ENCODE results near the gene DOCK9.
"Not testable (repeated sequence)": the region's sequence is repeated elsewhere in the genome, so short reads cannot be mapped to it uniquely, and the experiment has no call there.

Gene DOCK9

GRCh38 chr13:98823442-98823841 lies 154.4 kb downstream of the DOCK9 start:
- no peak for DNase-seq (ENCODE audit: low read depth in 2 of 2)

DNA sequence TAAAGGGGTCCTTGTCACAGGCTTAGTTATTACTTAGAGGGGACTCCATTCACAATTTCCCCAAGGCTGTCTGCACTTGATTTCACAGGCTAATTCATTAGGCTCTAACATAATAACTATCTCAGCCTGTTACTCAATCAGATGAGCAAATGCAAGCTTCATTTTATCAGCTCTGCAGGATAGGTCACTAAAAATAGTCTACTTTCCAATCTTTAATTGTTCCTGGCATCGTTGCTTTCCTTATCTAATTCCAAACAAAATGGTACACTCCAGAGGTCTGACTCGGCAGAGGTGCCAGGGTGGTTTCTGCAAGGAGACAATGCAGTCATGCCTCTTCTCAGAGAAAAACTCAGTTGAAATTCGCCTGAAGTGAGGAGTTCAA lies 155.6 kb downstream of the DOCK9 start:
- no peak for DNase-seq (ENCODE audit: low read depth in 2 of 2)

DNA sequence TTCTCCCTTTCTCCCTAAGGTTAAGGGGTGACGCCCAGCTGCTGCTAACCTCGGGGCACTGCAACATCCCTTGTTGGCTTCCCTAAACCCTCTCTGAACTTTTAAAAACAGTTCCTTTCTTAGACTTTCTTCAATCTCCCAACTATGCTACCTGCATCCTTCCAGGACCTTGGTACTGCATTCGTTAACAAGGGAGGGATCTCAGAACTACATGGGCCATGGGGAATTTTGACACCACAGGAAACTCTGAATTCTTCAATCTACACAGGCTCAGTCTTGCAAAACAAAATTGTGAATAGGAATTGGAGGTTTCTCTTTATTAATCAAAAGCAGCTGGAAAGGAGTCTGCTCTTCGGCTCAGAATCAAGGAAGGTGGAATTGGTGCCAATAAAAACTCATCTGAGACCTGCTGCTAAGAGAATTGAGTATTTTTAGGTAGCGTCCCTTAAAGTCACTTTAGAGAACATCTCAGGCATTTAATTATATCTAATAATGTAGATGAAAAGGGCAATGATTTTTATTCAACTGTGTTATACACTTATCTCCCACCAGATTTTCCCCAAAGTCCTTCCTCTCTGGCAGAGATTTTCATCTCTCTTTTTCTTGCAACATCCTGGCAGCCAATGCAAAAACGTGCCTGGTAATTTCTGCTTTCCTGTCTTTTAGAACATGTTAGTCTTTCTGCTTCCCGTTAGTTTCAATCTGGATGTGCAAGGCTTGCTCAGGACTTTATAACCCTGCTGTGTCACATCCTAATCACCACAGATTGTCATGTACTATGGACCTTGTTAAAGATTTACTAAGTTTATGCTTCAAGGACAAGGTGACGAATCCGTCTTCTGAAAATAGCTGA lies 156.3 kb downstream of the DOCK9 start:
- DNase-seq (ENCODE audit: low read depth in 2 of 2): no peak

- DNase-seq (ENCODE audit: low read depth in 2 of 2): no peak
Measured at GRCh38 chr13:98820744-98821371, 157.0 kb downstream of the DOCK9 start.

DNA sequence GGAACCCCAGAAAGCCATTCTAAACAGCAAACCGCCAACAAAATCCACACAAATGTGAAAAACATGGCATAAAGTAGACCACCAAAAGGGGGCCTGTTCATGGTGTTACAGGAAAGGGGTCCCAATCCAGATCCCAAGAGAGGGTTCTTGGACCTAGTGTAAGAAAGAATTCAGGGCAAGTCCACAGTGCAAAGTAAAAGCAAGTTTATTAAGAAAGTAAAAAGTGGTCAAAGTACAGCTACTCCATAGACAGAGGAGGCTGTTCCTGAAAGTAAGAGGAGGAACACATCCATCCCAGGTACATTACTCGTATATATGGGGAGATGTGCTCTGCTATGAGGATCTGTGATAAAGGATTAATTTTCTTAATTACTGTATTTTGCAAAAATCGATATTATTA lies 157.6 kb downstream of the DOCK9 start:
- no peak for DNase-seq (ENCODE audit: low read depth in 2 of 2)

- no peak for DNase-seq (ENCODE audit: low read depth in 2 of 2)
Measured at GRCh38 chr13:98819382-98820010, 158.4 kb downstream of the DOCK9 start.

- DNase-seq (ENCODE audit: low read depth in 2 of 2): no peak
Measured at GRCh38 chr13:98816406-98816805, 161.5 kb downstream of the DOCK9 start.

DNA sequence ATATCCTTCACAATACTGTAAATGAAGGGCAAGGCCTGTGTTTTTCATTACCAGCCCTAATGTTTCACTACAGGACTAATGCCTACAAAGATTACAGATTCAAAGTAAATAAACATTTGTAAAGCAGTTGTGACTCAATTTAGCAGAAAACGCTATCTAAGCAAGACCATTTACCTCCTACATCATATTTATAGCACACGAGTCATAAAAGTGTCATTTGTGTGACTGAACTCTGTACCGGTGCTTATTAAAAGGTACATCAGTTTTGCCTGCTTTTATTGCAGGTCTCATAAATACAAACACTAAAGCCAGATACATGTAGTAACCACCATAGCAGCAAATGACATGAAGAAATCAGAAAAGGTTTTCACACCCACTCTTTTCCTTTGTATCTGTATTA lies 163.9 kb downstream of the DOCK9 start:
- no peak for DNase-seq (ENCODE audit: low read depth in 2 of 2)

DNA sequence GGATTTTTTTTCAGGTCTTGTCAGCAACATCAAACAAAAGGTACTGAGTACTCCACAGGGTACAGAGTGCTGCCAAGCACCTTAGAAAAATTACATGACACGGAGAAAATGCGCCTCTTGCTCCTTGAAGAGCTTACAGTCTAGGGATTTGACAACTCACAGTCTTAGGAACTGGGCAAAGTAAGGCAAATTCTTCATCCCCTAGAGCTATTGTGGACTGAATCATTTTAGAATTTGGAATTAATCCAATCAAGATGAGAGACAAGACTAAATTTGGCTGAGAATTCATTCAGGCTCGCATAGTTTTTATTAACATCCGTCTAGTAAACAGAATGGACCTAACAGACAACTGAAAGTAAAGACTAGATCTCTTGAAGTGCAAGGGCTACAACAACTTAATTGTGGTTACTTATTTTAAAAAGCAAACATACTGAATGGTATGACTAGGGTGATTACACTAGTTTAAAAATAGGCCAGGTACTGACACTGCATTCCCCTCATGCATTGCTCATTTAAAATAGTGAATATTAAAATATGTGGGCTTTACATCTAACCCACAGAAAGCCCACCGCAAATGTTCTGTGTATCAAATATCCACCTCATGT lies 165.6 kb downstream of the DOCK9 start:
- DNase-seq (ENCODE audit: low read depth in 2 of 2): not testable (repeated sequence)

GRCh38 chr13:98810746-98811145 lies 167.1 kb downstream of the DOCK9 start:
- DNase-seq (ENCODE audit: low read depth in 2 of 2): no peak

- DNase-seq (ENCODE audit: low read depth in 2 of 2): no peak
Measured at GRCh38 chr13:98809345-98809777, 168.5 kb downstream of the DOCK9 start.

GRCh38 chr13:98807774-98808173 lies 170.1 kb downstream of the DOCK9 start:
- DNase-seq (ENCODE audit: low read depth in 2 of 2): no peak

GRCh38 chr13:98804336-98804855 lies 173.5 kb downstream of the DOCK9 start:
- DNase-seq (ENCODE audit: low read depth in 2 of 2): no peak

GRCh38 chr13:98803921-98804320 lies 173.9 kb downstream of the DOCK9 start:
- no peak for DNase-seq (ENCODE audit: low read depth in 2 of 2)

DNA sequence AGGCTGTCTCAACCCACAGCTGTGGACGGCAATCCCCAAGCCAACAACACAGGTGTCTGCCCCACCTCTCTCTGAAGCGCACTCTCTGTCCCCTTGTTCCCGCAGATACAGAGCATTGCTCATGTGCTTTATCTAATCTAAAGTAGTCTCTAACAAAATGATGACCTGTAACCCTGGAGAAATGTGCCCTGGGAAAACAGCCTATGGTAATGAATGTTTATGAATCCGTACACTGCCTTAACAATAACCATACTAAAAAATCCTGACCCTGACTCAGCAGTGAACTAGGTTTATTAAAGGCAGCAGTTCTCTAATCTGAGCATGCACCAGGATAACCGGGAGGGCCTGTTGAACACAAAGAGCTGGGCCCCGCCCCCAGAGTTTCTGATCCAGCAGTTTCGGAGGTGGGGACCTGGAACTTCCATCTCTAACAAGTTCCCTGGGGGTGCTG lies 174.7 kb downstream of the DOCK9 start:
- DNase-seq (ENCODE audit: low read depth in 2 of 2): no peak

DNA sequence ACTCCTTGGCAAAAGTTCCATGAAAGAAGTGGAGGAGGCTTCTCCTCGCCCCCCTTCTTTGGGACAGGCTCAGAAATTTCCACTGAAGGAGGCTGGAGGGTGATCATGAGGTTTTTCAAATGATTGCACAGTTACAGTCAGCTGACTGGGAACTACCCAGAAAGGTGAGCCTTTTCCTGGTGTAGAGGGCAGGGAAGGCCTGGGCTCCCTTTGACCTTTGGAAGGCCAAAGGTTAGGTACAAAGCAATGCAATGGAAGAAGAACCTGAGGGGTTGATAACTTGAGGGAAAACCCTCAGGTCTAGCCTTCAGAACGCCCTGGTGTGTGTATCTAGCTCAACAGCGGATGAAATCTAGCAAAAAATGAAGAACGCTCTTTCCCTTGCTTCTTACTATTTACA lies 175.3 kb downstream of the DOCK9 start:
- no peak for DNase-seq (ENCODE audit: low read depth in 2 of 2)

- DNase-seq (ENCODE audit: low read depth in 2 of 2): no peak
Measured at GRCh38 chr13:98801626-98802418, 176.0 kb downstream of the DOCK9 start.

GRCh38 chr13:98800078-98800477 lies 177.8 kb downstream of the DOCK9 start:
- no peak for DNase-seq (ENCODE audit: low read depth in 2 of 2)

- no peak for DNase-seq (ENCODE audit: low read depth in 2 of 2)
Measured at GRCh38 chr13:98798849-98799645, 178.8 kb downstream of the DOCK9 start.

- no peak for DNase-seq (ENCODE audit: low read depth in 2 of 2)
Measured at GRCh38 chr13:98797456-98797855, 180.4 kb downstream of the DOCK9 start.
